ENCODE measurements around the gene TRAPPC10. TPM values are rescaled to one million over a fixed set of nuclear protein-coding genes. Genes with fewer than 3 reads are reported as not detected.
"Not testable (repeated sequence)": the region's sequence is repeated elsewhere in the genome, so short reads cannot be mapped to it uniquely, and the experiment has no call there.

The TRAPPC10 gene
- total RNA-seq, 4 donors from 2014 or later: 38.6 to 77.8 (median 55.3) TPM

- DNase-seq: no peak
- intact Hi-C loops (cut with DNase I): no loop called here
- TF ChIP-seq POLR2A (IDR thresholded peaks at IDR 0.05) (no peak), CTCF (IDR thresholded peaks at IDR 0.05) (no peak)
- no peaks in the 10 kb centered on the region for H3K9me3 ChIP-seq
- peaks cover 0 to 2% of the 10 kb centered on the region in 2 donors for H3K4me1 ChIP-seq
- no peaks in the 10 kb centered on the region for H3K27me3 ChIP-seq
- no peak overlapping the region for H3K27ac ChIP-seq
- H3K4me3 ChIP-seq (replicated peaks in 1 of 3): no peak overlapping the region
- WGBS, 2 donors: 91 to 93% methylated on average over 30 of the region's 30 CpGs
- peaks cover 49 to 62% of the 10 kb centered on the region in 2 donors for H3K36me3 ChIP-seq
These were observed 77.1 kb downstream of the TRAPPC10 start for GRCh38 chr21:44089001-44089911.

- intact Hi-C loops (cut with DNase I): no loop called here
- Histone ChIP-seq H3K36me3 (peaks cover 60 to 63% of the 10 kb centered on the region in 2 donors), H3K27me3 (no peaks in the 10 kb centered on the region), H3K4me3 (replicated peaks in 1 of 3) (no peak overlapping the region), H3K4me1 (no peaks in the 10 kb centered on the region), H3K27ac (no peak overlapping the region), H3K9me3 (no peaks in the 10 kb centered on the region)
- no peak for DNase-seq
- TF ChIP-seq POLR2A (IDR thresholded peaks at IDR 0.05) (no peak), CTCF (IDR thresholded peaks at IDR 0.05) (no peak)
- WGBS, 2 donors: 90 to 100% methylated on average over 3 to 7 of the region's 8 CpGs
These were observed 78.2 kb downstream of the TRAPPC10 start for GRCh38 chr21:44090325-44090724.

GRCh38 chr21:44092211-44092610 lies 80.1 kb downstream of the TRAPPC10 start:
- no peak overlapping the region for H3K27ac ChIP-seq
- H3K36me3 ChIP-seq: peaks cover 57 to 61% of the 10 kb centered on the region in 2 donors
- H3K4me3 ChIP-seq (replicated peaks in 1 of 3): no peak overlapping the region
- no peaks in the 10 kb centered on the region for H3K27me3 ChIP-seq
- DNase-seq: no peak
- H3K4me1 ChIP-seq: no peaks in the 10 kb centered on the region
- 88 to 92% methylated on average over 9 of the region's 9 CpGs for WGBS, 2 donors
- no peak for TF ChIP-seq CTCF (IDR thresholded peaks at IDR 0.05)
- no peak for TF ChIP-seq POLR2A (IDR thresholded peaks at IDR 0.05)
- intact Hi-C loops (cut with DNase I): no loop called here
- H3K9me3 ChIP-seq: no peaks in the 10 kb centered on the region

GRCh38 chr21:44093761-44094160 lies 81.7 kb downstream of the TRAPPC10 start:
- no peaks in the 10 kb centered on the region for H3K27me3 ChIP-seq
- intact Hi-C loops (cut with DNase I): no loop called here
- no peaks in the 10 kb centered on the region for H3K9me3 ChIP-seq
- DNase-seq: no peak
- no peak overlapping the region for H3K4me3 ChIP-seq (replicated peaks in 1 of 3)
- H3K36me3 ChIP-seq: peaks cover 43 to 49% of the 10 kb centered on the region in 2 donors
- H3K4me1 ChIP-seq: no peaks in the 10 kb centered on the region
- no peak overlapping the region for H3K27ac ChIP-seq
- WGBS, 2 donors: 85 to 89% methylated on average over 9 of the region's 9 CpGs
- TF ChIP-seq POLR2A (IDR thresholded peaks at IDR 0.05) (no peak), CTCF (IDR thresholded peaks at IDR 0.05) (no peak)

- H3K36me3 ChIP-seq: peaks cover 35 to 38% of the 10 kb centered on the region in 2 donors
- TF ChIP-seq POLR2A (IDR thresholded peaks at IDR 0.05) (no peak), CTCF (IDR thresholded peaks at IDR 0.05) (no peak)
- no peak overlapping the region for H3K27ac ChIP-seq
- 87 to 94% methylated on average over 1 of the region's 1 CpG for whole genome bisulfite sequencing, 2 donors
- no peaks in the 10 kb centered on the region for H3K27me3 ChIP-seq
- no peak overlapping the region for H3K4me3 ChIP-seq (replicated peaks in 1 of 3)
- intact Hi-C loops (cut with DNase I): no loop called here
- no peaks in the 10 kb centered on the region for H3K9me3 ChIP-seq
- no peak for DNase-seq
- H3K4me1 ChIP-seq: no peaks in the 10 kb centered on the region
These were observed 82.7 kb downstream of the TRAPPC10 start for GRCh38 chr21:44094832-44095231.

GRCh38 chr21:44098507-44098906 lies 86.4 kb downstream of the TRAPPC10 start:
- H3K4me3 ChIP-seq (replicated peaks in 1 of 3); H3K4me1 ChIP-seq; H3K27ac ChIP-seq; intact Hi-C loops (cut with DNase I); H3K9me3 ChIP-seq; DNase-seq; H3K27me3 ChIP-seq: not testable (repeated sequence)
- peaks cover 10 to 18% of the 10 kb centered on the region in 2 donors for H3K36me3 ChIP-seq
- no CpG with 5 or more reads among the region's 6 CpGs for WGBS, 2 donors

- H3K36me3 ChIP-seq: peaks cover 6 to 14% of the 10 kb centered on the region in 2 donors
- H3K27me3 ChIP-seq; intact Hi-C loops (cut with DNase I); H3K27ac ChIP-seq; DNase-seq; H3K9me3 ChIP-seq; H3K4me3 ChIP-seq (replicated peaks in 1 of 3); H3K4me1 ChIP-seq: not testable (repeated sequence)
- no CpG with 5 or more reads among the region's 13 CpGs for WGBS, 2 donors
These were observed 86.9 kb downstream of the TRAPPC10 start for GRCh38 chr21:44098964-44099363.

Data from thyroid gland (tissue), 4 donors.